Measurements from ENCODE around the gene LPCAT3.

Gene LPCAT3

DNA sequence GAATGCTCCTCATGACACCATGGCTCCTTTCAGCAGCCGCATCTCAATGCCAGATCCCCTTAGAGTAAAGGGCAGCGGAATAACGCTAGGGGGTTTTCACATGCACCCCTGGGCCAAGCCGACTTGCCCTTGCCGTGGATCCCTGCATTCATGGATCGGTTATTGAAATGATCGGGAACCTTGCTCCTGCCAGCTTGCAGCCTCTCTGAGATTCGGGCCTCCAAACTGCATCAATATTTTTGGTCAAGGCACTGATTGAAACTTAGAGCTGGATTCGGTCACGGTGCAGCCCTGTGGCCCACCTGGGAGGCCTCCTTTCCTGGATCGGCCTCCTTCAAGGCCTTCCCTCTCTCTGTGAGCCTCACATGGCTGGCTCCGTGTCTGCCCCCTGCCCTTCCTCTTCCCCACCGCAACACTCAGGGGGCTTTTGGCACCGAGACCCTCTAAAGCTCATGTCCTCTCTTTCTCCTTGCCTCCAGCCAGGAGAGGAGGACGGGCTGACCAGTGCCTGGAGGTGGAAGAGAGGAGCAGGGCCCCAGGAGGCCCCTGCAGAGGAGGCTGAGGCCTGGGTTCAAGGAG lies 65.3 kb downstream of the LPCAT3 start:
- no peak for DNase-seq (ENCODE audit: low read depth in 2 of 2)

DNA sequence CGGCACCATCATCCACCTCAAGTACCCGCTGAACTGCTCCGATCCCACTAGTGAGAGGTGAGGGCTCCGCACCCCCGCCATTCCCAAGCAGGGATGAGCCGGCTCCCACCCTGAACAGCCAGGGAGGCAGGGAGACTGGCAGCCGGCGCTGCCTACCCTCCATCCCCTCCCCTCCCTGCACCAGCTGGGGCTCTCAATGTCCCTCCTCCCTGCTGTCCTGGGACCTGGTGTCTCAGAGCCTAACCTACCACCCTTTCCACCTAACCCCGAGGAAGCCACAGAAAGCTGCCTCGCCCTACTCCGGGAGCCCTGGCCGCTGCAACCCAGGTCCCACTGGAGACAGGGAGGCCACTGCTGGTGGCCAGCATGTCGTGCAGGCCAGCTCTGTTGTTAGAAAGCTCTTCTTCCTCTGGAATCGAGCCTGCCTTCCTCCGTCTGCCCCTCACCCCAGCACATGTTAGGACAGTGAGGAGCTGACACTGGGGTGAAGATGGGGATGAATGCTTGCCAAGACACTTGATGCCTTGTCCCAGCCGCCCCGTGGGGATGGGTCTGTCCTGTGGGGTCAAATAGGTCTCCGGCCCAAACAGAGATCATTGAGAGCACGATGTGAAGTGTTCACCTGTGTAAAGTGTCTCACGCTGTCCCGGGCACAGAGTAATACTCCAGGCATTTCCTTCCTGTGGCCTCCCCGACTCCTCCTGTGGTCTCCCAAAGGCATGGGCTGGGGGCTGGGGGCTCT lies 66.0 kb downstream of the LPCAT3 start:
- DNase-seq (ENCODE audit: low read depth in 2 of 2): no peak

DNA sequence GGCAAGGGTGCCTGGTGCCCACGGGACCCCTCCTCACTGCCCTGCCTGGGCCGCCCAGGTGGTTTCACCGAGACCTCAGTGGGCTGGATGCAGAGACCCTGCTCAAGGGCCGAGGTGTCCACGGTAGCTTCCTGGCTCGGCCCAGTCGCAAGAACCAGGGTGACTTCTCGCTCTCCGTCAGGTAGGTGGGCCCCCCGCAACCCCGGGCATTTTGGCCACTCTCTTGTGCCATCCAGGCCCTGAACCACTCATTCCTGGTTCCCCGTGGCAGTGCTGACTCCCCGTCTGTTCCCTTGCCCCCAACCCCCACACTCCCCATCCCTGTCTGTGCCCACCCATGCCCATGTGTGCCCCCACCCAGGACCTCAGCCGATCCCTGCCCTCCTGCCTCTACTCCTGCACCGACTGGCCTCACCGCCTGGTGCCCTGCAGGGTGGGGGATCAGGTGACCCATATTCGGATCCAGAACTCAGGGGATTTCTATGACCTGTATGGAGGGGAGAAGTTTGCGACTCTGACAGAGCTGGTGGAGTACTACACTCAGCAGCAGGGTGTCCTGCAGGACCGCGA lies 66.6 kb downstream of the LPCAT3 start:
- no peak for DNase-seq (ENCODE audit: low read depth in 2 of 2)

DNA sequence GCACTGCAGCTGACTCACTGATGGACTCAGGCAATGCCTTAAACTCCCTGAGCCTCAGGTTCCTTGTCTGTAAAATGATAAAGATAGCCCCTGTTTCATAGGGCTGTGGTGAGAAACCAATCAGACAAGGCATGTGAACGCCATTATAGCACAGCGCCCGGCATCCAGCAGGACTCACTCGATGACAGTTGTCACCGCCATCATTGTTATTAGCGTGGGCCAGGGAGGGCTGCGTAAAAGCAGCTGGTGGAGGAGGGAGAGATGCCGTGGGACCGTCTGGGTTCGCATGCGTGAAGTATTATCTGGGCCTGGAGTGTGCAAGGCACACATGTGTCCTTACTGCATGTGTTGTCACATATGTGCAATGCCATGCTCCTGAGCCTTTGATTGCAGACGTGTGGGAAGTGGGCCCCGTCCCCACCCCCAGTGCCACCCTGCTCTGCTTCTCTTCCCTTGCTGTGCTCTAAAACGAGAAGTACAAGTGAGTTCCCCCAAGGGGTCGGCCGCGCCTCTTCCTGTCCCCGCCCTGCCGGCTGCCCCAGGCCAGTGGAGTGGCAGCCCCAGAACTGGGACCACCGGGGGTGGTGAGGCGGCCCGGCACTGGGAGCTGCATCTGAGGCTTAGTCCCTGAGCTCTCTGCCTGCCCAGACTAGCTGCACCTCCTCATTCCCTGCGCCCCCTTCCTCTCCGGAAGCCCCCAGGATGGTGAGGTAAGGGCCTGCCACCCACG lies 67.3 kb downstream of the LPCAT3 start, which contains the start of gene PTPN6:
Gene PTPN6 (plus strand): TSS at position 546 of the 730 bp plus-strand sequence. CDS start 157 bp downstream, at position 703.
- no peak for DNase-seq (ENCODE audit: low read depth in 2 of 2)

DNA sequence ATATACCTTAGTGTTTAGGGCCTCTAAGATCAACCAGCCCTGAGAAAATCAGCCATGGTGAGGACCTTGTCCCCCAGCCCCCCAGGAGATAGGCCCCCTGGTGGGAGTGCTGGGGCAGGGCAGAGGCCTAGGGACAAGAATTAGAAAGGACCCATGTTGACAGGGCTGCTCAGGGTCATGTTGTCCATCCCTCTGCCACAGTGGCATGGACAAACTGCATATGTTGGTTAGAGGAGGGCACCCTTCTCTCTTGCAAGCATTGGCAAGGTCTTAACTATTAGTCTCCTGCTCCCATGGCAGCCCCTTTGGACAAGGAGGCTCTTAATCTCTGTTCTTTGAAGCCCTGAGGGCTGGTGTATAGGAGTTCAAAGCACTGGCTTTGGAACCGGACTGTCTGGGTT lies 67.9 kb downstream of the LPCAT3 start:
- DNase-seq (ENCODE audit: low read depth in 2 of 2): no peak

DNA sequence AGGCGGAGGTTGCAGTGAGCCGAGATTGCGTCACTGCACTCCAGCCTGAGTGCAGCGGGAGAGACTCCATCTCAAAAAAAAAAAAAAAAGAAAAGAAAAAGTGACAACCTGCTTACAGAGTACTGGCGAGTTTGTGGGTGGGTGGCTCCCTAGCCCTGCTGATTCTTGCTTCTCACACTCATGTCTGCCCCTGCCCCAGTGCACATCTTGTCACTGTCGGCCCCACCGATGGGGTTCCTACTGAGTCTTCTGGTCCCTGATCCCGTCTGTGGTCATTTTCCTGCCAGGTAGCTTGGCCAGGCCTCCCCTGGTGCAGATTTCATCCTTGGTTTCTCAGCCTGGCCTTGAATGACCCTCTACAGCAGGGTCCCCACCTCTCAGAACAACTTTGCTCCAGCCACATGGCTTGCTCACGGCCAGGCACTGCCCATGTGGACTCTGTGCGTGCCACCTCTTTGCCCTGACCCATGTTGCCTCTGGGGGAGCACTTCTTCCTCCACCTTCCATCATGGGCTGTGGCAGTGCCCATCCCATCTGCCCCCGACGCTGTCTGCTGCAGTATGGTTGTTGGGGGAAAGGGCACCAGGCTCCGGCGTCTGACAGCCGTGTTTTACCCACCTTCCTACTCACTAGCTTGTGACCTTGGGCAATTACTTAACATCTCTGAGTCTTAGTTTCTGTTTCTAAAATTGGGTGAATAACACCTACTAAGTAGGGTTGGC lies 69.2 kb downstream of the LPCAT3 start:
- no peak for DNase-seq (ENCODE audit: low read depth in 2 of 2)

DNA sequence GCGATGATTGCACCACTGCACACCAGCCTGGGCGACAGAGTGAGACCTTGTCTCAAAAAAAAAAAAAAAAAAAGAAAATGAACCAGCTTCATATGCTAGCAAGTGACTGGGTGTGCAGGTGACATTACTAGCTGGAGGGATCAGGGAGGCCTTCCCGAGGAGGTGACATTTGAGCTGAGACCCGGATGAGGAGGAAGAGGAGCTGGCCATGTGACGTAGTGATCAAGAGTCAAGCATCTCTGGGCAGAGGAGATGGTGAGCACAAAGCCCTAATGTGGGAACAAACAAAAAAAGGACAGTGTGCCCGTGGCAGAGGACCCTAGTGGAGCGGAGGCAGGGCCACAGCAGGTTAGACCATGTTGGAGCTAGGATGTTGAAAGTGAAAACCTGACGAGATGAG lies 70.7 kb downstream of the LPCAT3 start:
- no peak for DNase-seq (ENCODE audit: low read depth in 2 of 2)

DNA sequence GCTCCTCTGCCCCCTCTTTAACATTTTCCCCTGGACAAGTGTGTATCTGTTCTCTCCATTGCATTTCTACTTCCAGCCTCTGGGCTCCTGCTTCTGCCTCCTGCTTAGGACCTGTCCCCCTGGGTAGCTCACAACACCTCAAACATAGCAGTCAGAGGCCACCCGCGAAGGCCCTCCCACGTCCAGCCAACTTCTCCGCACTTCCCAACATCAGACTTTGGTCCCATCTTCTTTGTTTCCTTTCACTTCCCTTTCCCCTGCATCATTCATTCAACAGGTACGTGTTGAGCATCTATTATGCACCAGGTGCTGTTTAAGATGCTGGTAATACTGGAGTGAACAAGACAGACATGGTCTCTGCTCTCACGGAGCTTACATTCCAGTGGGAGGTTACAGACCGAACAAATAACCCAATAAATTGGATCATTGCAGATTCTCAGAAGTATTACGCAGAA lies 71.3 kb downstream of the LPCAT3 start:
- no peak for DNase-seq (ENCODE audit: low read depth in 2 of 2)

DNA sequence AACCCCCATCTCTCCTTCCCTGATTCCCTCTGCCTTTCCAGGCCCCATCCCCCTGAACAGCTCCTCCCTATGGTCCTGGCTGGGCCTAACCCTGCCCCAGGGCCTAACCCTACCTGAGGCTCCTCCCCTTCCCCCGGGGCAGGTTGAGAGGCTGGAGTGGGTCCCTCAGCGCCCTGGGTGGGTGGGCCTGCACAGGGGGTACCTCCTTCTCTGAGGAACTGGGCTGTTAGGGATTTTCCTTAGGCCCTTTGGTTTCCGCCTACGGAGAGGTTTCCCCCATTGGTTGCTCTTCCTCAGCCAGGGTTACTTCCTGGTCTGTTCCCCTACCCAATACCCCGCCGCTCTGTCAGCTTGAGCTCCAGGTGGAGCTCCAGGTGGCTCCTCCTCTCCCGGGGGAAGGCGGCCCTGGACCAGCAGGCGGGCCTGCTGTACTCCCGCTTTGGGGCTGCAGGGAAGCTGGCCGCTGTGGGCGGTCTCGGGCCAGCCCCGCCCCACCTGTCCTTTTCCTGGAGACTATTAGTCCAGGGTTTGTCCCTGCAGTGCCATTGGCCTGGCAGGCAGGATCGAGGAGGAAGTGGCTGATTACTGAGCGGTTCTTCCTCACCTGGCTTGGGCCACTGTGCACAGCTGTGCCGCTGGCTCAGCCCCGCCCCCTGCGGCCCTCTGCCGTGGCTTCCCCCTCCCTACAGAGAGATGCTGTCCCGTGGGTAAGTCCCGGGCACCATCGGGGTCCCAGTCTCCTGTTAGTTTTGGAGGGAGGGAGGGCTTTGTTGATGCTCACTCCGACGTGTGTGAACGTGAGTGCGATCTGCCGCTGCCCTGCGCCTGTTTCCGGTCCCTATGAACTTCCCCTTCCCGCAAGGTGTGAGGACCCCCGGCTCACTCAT lies 72.0 kb downstream of the LPCAT3 start:
- no peak for DNase-seq (ENCODE audit: low read depth in 2 of 2)

DNA sequence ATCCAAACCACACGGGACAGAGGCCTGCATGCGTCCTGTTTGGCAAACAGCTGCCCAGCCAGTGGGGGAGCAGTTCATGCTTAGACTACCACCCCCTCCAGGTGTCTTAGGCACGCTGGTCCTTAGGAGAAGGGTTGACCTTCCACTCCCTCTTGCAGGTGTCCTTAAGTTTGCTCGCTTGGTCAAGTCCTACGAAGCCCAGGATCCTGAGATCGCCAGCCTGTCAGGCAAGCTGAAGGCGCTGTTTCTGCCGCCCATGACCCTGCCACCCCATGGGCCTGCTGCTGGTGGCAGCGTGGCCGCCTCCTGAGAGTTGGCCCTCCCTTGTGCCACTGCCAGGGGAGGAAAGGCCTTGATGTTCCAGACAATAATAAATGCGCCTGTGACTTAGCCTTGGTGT lies 72.7 kb downstream of the LPCAT3 start:
- no peak for DNase-seq (ENCODE audit: low read depth in 2 of 2)

DNA sequence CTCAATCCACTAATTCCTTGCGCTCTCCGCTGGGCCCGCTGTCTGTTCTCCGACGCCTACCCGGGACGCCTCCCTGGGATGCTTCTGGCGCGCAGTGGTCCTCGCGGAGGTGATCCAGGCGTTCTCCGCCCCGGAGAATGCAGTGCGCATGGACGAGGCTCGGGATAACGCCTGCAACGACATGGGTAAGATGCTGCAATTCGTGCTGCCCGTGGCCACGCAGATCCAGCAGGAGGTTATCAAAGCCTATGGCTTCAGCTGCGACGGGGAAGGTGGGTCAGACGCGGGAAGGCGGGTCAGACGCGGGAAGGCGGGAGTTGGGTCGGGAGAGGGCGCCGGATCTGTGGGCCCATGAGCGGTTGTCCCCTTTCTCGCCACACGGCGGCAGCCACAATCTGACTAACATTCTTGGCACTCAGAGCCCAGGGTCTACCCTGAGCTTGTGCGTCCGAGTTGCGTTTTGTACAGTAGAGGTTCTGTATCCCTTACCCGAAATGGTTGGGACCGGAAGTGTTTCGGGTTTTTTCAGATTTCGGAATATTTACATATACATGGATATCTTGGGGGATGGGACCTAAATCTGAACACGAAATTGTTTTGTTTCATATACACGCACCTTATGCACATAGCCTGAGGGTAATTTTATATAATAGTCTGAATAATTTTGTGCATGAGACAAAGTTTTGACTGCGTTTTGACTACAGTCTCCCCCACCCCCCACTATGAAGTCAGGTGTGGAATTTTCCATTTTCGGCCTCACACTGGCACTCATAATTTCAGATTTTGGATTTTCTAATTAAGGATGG lies 73.7 kb downstream of the LPCAT3 start:
- DNase-seq (ENCODE audit: low read depth in 2 of 2): peak; percentile 74 to 84

DNA sequence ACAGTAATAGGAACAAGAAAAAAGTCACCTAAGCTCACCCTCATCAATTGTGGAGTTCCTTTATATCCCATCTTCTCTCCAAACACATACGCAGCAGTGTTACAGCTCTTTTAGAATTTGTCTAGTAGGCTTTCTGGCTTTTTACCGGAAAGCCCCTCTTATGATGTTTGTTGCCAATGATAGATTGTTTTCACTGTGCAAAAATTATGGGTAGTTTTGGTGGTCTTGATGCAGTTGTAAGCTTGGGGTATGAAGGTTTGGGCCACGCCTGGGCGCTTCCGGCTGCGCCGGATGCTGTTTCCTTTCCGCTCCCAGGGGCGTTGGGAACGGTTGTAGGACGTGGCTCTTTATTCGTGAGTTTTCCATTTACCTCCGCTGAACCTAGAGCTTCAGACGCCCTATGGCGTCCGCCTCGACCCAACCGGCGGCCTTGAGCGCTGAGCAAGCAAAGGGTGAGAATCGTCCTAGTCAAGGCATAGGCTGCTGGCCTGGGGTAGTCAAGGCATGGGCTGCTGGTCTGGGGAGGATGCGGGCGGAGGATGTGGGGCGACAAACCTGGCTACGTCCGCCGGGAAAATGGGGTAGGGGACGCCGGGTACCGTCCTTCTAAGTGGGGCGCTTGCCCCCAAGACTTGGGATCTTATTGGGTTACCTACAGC lies 74.4 kb downstream of the LPCAT3 start, which contains the start of the genes C12orf57 and RNU7-1:
Gene C12orf57 (plus strand): TSS at position 301 of the 659 bp plus-strand sequence. CDS start 100 bp downstream, at position 401.
Gene RNU7-1 (plus strand): TSS at position 95 of the 659 bp plus-strand sequence.
- DNase-seq (ENCODE audit: low read depth in 2 of 2): peak in 1 of 2 donors; percentile 70

DNA sequence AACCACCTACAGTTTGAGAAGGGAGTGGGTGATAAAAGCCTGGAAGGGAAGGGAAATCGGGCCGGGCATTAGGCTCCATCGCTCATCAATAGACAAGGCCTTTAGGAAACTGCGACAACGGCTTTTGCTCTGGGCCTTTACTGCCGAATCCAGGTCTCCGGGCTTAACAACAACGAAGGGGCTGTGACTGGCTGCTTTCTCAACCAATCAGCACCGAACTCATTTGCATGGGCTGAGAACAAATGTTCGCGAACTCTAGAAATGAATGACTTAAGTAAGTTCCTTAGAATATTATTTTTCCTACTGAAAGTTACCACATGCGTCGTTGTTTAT lies 74.9 kb downstream of the LPCAT3 start:
- peak in 1 of 2 donors; percentile 53 for DNase-seq (ENCODE audit: low read depth in 2 of 2)

DNA sequence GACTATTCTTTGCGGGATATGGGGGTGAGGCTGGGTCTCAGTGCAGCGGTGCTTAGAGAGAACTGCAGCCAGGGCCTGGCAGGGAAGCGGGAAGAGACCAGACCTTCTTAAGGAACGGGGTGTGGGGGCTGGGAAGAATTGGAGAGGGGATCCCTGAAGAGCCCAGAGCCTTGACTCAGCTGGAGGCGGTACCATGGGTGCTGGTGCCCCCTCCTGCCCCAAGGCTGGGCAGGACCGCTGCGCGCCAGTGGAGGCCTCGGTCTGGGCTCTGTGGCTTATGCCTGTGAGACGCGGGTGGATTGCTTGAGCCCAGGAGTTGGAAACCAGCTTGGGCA lies 76.0 kb downstream of the LPCAT3 start:
- DNase-seq (ENCODE audit: low read depth in 2 of 2): no peak

DNA sequence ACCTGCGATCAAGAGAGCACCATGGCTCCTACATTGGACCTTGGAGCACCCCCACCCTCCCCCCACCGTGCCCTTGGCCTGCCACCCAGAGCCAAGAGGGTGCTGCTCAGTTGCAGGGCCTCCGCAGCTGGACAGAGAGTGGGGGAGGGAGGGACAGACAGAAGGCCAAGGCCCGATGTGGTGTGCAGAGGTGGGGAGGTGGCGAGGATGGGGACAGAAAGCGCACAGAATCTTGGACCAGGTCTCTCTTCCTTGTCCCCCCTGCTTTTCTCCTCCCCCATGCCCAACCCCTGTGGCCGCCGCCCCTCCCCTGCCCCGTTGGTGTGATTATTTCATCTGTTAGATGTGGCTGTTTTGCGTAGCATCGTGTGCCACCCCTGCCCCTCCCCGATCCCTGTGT lies 76.5 kb downstream of the LPCAT3 start:
- no peak for DNase-seq (ENCODE audit: low read depth in 2 of 2)

DNA sequence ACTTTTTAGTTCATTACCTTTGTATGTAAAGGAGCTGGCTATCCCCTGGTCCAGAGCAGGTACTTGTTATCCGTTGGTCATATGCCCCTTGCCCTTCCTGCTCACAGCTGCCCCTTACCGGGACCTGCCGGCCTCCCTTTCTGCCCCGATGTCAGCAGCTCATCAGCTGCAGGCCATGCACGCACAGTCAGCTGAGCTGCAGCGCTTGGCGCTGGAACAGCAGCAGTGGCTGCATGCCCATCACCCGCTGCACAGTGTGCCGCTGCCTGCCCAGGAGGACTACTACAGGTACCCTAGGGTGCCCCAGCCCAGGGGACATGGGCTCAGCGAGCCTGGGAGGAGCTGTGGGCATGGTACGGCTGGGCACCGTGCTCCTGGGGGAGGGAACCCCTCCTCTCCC lies 77.0 kb downstream of the LPCAT3 start:
- no peak for DNase-seq (ENCODE audit: low read depth in 2 of 2)

DNA sequence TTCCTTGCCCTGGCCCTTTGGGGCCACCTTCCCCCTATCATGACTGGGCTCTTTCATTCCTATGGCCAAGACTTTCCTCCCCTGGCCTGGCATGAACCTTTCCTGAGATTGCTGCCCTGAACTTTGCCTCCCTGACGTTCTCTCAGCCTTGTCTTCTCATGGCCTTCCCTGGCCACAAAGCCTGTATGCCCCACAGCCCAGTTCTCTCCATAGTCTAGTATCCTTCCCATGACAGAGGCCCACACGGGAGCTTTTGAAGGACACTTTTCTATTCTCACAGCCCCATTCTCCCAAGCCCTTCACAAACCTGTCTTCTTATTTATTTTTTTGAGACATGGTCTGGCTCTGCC lies 79.1 kb downstream of the LPCAT3 start:
- DNase-seq (ENCODE audit: low read depth in 2 of 2): no peak

DNA sequence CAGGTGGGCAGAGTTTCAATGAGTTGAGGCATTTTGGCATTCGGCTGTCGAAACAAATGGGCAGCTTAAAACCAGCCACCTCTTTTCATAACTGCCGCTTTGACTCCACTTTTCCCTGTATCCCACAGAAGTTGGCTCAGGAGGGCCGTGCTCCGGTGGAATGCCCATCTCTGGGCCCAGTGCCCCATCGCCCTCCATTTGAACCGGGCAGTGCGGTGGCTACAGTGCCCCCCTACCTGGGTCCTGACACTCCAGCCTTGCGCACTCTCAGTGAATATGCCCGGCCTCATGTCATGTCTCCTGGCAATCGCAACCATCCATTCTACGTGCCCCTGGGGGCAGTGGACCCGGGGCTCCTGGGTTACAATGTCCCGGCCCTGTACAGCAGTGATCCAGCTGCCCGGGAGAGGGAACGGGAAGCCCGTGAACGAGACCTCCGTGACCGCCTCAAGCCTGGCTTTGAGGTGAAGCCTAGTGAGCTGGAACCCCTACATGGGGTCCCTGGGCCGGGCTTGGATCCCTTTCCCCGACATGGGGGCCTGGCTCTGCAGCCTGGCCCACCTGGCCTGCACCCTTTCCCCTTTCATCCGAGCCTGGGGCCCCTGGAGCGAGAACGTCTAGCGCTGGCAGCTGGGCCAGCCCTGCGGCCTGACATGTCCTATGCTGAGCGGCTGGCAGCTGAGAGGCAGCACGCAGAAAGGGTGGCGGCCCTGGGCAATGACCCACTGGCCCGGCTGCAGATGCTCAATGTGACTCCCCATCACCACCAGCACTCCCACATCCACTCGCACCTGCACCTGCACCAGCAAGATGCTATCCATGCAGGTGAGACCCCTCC lies 79.7 kb downstream of the LPCAT3 start:
- DNase-seq (ENCODE audit: low read depth in 2 of 2): no peak
